NB4 (cell line): ENCODE results near the gene PSMB8.
"Not testable (repeated sequence)": the region's sequence is repeated elsewhere in the genome, so short reads cannot be mapped to it uniquely, and the experiment has no call there.

ENCODE experiments used
- DNase-seq: peaks from one replicate; pipeline ENCODE4 v3.0.0; 2010; ENCODE audit warnings: low read depth
- H3K4me3 ChIP-seq: one replicate; pipeline ENCODE4 v1.5.1; 2011; ENCODE audit warnings: mild to moderate bottlenecking, low read depth, low read length, moderate library complexity
- MYC ChIP-seq: IDR thresholded peaks from 2 replicates; pipeline ENCODE4 v1.6.1; 2011; ENCODE audit warnings: low read depth, low read length
- POLR2A ChIP-seq: IDR thresholded peaks from 2 replicates; pipeline ENCODE4 v1.6.1; 2011; ENCODE audit warnings: mild to moderate bottlenecking; ENCODE audit not compliant: insufficient read length; ENCODE audit errors: extremely low read depth
- TF ChIP-seq, protein P1 (sequence below): IDR thresholded peaks from one replicate; pipeline ENCODE4 v1.5.1; 2012; ENCODE audit warnings: low read depth, low read length
- TF ChIP-seq, protein P2 (sequence below): IDR thresholded peaks from 2 replicates; pipeline ENCODE4 v1.6.1; 2011; ENCODE audit warnings: low read depth, low read length

PSMB8 gene

DNA sequence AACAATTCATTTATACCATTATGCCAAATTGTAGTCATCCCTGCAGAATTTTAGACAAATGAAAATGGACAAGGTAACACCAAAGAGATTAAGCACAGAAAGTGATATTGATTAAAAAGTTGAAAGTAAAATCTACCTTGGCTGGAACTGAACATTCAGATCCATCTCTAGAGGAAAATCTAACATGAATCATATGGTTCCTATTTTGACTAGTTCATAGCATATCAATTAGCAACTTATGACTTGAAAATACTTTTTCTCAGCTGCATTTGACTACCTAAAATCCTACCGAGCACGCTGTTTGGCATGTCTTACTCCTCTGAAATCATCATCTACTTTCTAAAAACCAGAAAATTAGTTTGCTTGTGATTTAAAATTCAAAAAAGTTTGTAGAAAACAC, 32.8 kb upstream of the PSMB8 start:
- no peak overlapping the region for H3K4me3 ChIP-seq
- TF ChIP-seq, protein P1, sequence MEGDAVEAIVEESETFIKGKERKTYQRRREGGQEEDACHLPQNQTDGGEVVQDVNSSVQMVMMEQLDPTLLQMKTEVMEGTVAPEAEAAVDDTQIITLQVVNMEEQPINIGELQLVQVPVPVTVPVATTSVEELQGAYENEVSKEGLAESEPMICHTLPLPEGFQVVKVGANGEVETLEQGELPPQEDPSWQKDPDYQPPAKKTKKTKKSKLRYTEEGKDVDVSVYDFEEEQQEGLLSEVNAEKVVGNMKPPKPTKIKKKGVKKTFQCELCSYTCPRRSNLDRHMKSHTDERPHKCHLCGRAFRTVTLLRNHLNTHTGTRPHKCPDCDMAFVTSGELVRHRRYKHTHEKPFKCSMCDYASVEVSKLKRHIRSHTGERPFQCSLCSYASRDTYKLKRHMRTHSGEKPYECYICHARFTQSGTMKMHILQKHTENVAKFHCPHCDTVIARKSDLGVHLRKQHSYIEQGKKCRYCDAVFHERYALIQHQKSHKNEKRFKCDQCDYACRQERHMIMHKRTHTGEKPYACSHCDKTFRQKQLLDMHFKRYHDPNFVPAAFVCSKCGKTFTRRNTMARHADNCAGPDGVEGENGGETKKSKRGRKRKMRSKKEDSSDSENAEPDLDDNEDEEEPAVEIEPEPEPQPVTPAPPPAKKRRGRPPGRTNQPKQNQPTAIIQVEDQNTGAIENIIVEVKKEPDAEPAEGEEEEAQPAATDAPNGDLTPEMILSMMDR = no peak
- TF ChIP-seq MYC = no peak
- TF ChIP-seq POLR2A = no peak
- TF ChIP-seq, protein P2, sequence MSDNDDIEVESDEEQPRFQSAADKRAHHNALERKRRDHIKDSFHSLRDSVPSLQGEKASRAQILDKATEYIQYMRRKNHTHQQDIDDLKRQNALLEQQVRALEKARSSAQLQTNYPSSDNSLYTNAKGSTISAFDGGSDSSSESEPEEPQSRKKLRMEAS = no peak
- no peak for DNase-seq

DNA sequence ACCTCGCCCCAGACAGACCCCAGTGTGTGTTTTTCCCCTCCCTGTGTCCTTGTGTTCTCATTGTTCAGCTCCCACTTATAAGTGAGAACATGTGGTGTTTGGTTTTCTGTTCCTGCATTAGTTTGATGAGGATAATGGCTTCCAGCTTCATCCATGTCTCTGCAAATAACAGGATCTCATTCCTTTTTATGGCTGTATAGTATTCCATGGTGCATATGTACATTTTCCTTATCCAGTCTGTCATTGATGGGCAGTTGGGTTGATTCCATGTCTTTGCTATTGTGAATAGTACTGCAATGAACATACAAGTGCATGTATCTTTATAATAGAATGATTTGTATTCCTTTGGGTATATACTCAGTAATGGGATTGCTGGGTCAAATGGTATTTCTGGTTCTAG, 30.1 kb upstream of the PSMB8 start:
- H3K4me3 ChIP-seq, DNase-seq: not testable (repeated sequence)

DNA sequence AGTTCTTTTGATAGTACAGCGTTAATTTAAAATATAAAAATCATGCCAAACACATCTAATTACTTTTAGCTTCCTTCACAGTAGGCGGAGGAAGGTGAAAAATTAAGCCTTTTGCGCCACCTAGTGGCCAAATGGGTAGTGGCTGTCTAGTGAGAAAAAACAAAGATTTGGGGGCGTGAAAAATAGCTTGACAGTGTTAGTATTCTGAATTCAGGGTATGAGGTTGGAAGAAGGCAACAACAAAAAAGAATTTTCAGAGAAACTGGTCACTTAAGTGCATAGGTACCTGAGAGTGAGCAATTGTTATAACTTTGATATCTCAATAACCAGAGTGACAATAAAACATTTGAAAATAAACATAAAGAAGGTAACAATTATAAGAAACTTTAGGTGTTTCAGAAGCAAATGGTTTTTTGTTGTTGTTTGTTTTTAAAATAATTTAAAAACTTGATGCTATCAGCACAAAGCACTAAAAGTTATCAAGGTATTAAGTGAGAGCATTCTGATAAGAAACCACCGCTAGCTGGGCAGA, 24.5 kb upstream of the PSMB8 start:
- peak; percentile 81 for DNase-seq
- TF ChIP-seq MYC = no peak
- TF ChIP-seq, protein P2 = no peak
- no peak for TF ChIP-seq POLR2A
- TF ChIP-seq, protein P1 = peak; percentile 85
- no peak overlapping the region for H3K4me3 ChIP-seq

DNA sequence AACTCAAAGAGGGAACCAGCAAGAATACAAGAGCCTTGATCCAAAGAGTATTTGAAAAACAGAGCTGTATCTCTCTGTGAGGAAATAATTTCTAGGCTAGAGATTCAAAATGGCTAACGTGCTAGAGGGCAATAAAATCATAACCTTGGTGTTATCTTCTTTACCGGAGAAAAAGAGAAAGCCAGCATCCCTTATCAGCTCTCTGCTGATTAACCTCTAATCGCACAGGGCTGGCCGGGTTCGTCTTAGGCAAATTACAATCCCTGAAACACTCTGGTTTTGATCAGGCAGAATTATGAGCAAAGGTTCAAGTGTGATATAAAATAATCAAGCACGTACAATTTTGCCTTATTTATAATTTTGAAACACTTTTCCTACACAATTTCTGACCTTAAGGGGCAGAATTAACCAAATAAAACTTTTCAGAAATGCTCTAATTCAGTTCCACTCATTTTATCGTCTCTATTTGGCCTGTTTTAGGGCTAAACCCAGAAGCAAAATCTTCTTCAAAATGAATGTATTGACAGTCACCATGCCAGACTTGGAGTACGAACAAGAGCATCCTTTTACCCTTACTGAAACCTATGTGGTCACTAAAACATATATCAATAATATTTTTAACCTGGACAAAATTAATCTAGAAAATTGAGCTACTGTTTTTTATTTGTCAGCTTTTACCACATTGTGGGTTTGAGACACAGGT, 23.9 kb upstream of the PSMB8 start:
- H3K4me3 ChIP-seq = no peak overlapping the region
- TF ChIP-seq, protein P2 = no peak
- TF ChIP-seq MYC = no peak
- TF ChIP-seq, protein P1 = no peak
- no peak for TF ChIP-seq POLR2A
- DNase-seq = no peak

DNA sequence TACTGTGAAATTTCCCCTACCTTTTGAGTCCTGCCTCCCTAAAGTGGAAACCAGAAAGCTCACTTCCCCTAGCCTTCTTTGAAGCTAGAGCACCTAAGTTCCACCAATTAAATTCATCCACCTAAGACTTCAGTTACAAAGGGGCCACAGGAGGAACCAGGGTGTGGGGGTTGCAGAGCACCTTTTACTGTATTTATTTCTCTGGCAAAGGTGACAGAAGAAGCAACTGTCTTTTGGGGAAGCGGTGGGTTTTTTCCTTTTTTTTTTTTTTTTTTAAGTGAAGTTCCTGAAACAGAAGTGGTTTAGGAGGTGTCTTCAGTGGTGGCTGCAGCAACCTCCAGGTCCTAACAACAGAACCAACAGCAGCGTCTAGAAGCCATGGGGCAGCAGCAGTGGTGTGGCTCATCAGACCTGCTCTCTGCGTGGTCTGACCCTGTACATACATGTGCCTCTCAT, 23.2 kb upstream of the PSMB8 start:
- TF ChIP-seq MYC (no peak), POLR2A (no peak)
- TF ChIP-seq, protein P2 = no peak
- TF ChIP-seq, protein P1 = no peak
- H3K4me3 ChIP-seq = no peak overlapping the region
- peak; percentile 28 for DNase-seq

DNA sequence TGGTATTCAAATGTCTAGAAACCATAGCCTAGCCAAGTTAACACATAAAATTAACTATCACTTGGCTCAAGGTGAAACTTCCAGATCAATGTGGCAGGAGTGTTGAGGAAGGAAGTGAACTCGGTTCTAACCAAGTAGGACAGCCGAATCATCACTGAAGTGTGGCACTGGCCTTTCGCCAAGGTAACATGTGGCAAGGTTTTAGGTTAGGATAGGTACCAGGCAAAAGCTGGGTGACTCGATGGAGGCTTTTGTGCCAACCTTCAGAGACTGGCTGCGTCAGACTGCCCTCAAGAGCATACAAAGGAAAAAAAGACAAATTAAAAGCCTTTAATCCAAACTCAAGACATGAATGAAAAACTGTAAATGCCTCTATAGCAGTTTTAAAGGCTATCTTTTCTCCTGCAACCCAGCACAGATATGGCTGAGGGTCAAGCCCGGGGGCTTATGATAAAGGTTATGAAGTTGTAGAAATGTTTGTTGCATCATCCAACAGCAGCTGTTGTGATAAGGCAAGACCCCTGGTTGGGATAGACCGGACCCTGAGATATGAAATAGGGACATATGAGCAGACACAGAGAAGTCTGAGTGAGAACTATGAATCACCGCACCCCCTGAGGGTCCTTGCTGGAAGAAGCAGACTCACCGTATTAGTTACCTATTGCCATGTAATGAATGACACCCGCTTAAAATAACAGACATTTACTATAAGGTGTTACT, 22.0 kb upstream of the PSMB8 start:
- DNase-seq = no peak
- H3K4me3 ChIP-seq = no peak overlapping the region
- TF ChIP-seq MYC (no peak), POLR2A (no peak)
- TF ChIP-seq, protein P1 = no peak
- TF ChIP-seq, protein P2 = no peak
